Retinal pigment epithelial cell (primary cell): ENCODE measurements around the gene CYFIP1.

Source experiments
- DNase-seq: peaks from one replicate; pipeline ENCODE4 v3.0.0-alpha.2; 2010; ENCODE audit warnings: low read depth
- H3K4me3 ChIP-seq: 2 replicates; pipeline ENCODE4 v1.5.1; 2011; ENCODE audit warnings: mild to moderate bottlenecking, low read length, control low read depth, moderate library complexity
- TF ChIP-seq, protein P1 (sequence below): conservative IDR thresholded peaks from 2 replicates; pipeline ENCODE4 v1.5.1; 2011; ENCODE audit warnings: low read depth, low read length, control low read depth, inconsistent platforms

The CYFIP1 gene

GRCh38 chr15:22967084-22967770, 12.9 kb downstream of the CYFIP1 start:
- no peak for DNase-seq
- no peak overlapping the region for H3K4me3 ChIP-seq

GRCh38 chr15:22966321-22967083, 13.7 kb downstream of the CYFIP1 start:
- H3K4me3 ChIP-seq: no peak overlapping the region

More at GRCh38 chr15:22967084-22967770, 12.9 kb downstream of the CYFIP1 start:
- TF ChIP-seq, protein P1, sequence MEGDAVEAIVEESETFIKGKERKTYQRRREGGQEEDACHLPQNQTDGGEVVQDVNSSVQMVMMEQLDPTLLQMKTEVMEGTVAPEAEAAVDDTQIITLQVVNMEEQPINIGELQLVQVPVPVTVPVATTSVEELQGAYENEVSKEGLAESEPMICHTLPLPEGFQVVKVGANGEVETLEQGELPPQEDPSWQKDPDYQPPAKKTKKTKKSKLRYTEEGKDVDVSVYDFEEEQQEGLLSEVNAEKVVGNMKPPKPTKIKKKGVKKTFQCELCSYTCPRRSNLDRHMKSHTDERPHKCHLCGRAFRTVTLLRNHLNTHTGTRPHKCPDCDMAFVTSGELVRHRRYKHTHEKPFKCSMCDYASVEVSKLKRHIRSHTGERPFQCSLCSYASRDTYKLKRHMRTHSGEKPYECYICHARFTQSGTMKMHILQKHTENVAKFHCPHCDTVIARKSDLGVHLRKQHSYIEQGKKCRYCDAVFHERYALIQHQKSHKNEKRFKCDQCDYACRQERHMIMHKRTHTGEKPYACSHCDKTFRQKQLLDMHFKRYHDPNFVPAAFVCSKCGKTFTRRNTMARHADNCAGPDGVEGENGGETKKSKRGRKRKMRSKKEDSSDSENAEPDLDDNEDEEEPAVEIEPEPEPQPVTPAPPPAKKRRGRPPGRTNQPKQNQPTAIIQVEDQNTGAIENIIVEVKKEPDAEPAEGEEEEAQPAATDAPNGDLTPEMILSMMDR: no peak

DNA sequence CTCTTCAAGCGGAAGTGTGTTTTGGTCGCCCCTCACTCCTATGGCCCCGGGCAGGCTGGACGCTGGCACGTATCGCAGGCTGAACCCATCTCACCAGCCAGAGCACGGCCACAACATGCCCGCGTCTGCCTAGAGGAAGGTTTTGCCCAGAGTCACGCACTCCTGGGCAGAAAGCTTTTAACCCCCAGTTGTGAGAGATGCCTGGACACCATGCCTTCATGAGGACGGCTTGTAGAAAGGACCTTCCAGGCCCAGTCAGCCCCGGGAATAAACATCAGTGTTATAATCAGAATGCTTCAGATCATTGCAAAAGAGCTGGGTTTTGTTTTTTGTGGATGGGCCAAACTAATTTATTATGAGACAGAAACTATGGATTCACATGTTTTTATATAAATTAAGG, 16.5 kb downstream of the CYFIP1 start:
- no peak for DNase-seq
- H3K4me3 ChIP-seq: no peak overlapping the region
- TF ChIP-seq, protein P1: no peak

More at GRCh38 chr15:22966321-22967083, 13.7 kb downstream of the CYFIP1 start:
- TF ChIP-seq, protein P1: no peak
- DNase-seq: no peak

- H3K4me3 ChIP-seq: no peak overlapping the region
- TF ChIP-seq, protein P1: no peak
- DNase-seq: no peak
Observed at GRCh38 chr15:22962611-22963010, 17.6 kb downstream of the CYFIP1 start.

DNA sequence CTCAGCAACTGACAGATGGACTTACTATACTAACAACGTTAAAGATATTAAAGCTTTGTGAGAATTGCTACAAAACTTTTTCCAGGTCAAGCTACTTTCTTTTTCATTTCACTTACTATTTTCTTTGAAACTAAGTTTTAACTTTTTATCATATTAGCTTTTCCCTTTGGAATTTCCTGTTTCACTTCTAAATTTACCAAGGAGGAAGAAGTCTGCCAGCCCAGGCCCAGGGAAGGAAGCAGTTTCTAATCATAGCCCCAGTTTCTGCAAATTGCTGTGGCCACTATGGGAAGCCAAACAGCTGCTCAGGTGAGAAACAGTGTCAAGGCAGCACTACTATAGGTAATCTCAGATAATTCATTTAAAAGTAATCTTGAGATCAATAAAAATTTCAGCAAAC, 18.4 kb downstream of the CYFIP1 start:
- no peak for DNase-seq

GRCh38 chr15:22960556-22960955, 19.6 kb downstream of the CYFIP1 start:
- TF ChIP-seq, protein P1: no peak
- no peak overlapping the region for H3K4me3 ChIP-seq
- DNase-seq: no peak

More for the DNA sequence above, 18.4 kb downstream of the CYFIP1 start:
- TF ChIP-seq, protein P1: no peak
- no peak overlapping the region for H3K4me3 ChIP-seq
